IgD-negative memory B cell (primary cell): ENCODE measurements around the gene LRP2BP. TPM values are rescaled to one million over a fixed set of nuclear protein-coding genes. Genes with fewer than 3 reads are reported as not detected.
"Not testable (repeated sequence)": the region's sequence is repeated elsewhere in the genome, so short reads cannot be mapped to it uniquely, and the experiment has no call there.

Source experiments
- H3K27ac Mint-ChIP-seq, 3 donors: one replicate each; pipeline ENCODE4 v1.8.0; 2020 to 2022; ENCODE audit warnings: mild to moderate bottlenecking in 3 of 3, mixed read lengths in 3 of 3, moderate library complexity in 1 of 3
- H3K27me3 Mint-ChIP-seq: one replicate; pipeline ENCODE4 v1.8.0; 2021; ENCODE audit warnings: mixed read lengths
- H3K36me3 Mint-ChIP-seq: one replicate; pipeline ENCODE4 v1.8.0; 2020; ENCODE audit warnings: mild to moderate bottlenecking, mixed read lengths
- H3K4me1 Mint-ChIP-seq, 3 donors: one replicate each; pipeline ENCODE4 v1.8.0; 2020 to 2022; ENCODE audit warnings: mixed read lengths in 3 of 3, mild to moderate bottlenecking in 1 of 3
- H3K4me3 Mint-ChIP-seq, 4 donors: one replicate each; pipeline ENCODE4 v1.8.0; 2020 to 2022; ENCODE audit warnings: mild to moderate bottlenecking in 4 of 4, mixed read lengths in 4 of 4, moderate library complexity in 3 of 4
- H3K9me3 Mint-ChIP-seq, 3 donors: one replicate each; pipeline ENCODE4 v1.8.0; 2020 to 2021; ENCODE audit warnings: mixed read lengths in 3 of 3, mild to moderate bottlenecking in 1 of 3
- polyA plus RNA-seq: library from polyadenylated mRNA; unstranded; fragments of 300-500 nt; fragmentation: Illumina TruSeq; gene quantifications from one replicate; pipeline ENCODE4 v1.2.3, GENCODE V29; 2021

The LRP2BP gene
- polyA plus RNA-seq, 1 donor from 2014 or later: 0.89 TPM

- H3K9me3 Mint-ChIP-seq: peaks cover 0 to 12% (median 0%) of the 10 kb centered on the region in 3 donors
- no peaks in the 10 kb centered on the region for H3K27me3 Mint-ChIP-seq
- H3K4me1 Mint-ChIP-seq: peaks cover 0 to 4% (median 0%) of the 10 kb centered on the region in 3 donors
- peaks cover 7% of the 10 kb centered on the region for H3K36me3 Mint-ChIP-seq
- no peak overlapping the region for H3K4me3 Mint-ChIP-seq
- peak overlapping the region in 1 of 3 donors; percentile 46 for H3K27ac Mint-ChIP-seq
These were observed 14.2 kb downstream of the LRP2BP start for GRCh38 chr4:185381288-185382196.

GRCh38 chr4:185380320-185380719, 15.4 kb downstream of the LRP2BP start:
- H3K4me3 Mint-ChIP-seq: no peak overlapping the region
- no peak overlapping the region for H3K27ac Mint-ChIP-seq
- peaks cover 0 to 4% (median 0%) of the 10 kb centered on the region in 3 donors for H3K4me1 Mint-ChIP-seq
- H3K9me3 Mint-ChIP-seq: peaks cover 0 to 12% (median 0%) of the 10 kb centered on the region in 3 donors
- H3K27me3 Mint-ChIP-seq: no peaks in the 10 kb centered on the region
- H3K36me3 Mint-ChIP-seq: peaks cover 10% of the 10 kb centered on the region

- H3K4me3 Mint-ChIP-seq: no peak overlapping the region
- no peaks in the 10 kb centered on the region for H3K4me1 Mint-ChIP-seq
- H3K27me3 Mint-ChIP-seq: no peaks in the 10 kb centered on the region
- H3K27ac Mint-ChIP-seq: peak overlapping the region in 1 of 3 donors; percentile 46
- H3K9me3 Mint-ChIP-seq: peaks cover 0 to 12% (median 0%) of the 10 kb centered on the region in 3 donors
- peaks cover 13% of the 10 kb centered on the region for H3K36me3 Mint-ChIP-seq
These were observed 16.1 kb downstream of the LRP2BP start for GRCh38 chr4:185379326-185380295.

GRCh38 chr4:185378264-185378663, 17.5 kb downstream of the LRP2BP start:
- peaks cover 0 to 12% (median 0%) of the 10 kb centered on the region in 3 donors for H3K9me3 Mint-ChIP-seq
- no peaks in the 10 kb centered on the region for H3K4me1 Mint-ChIP-seq
- no peaks in the 10 kb centered on the region for H3K27me3 Mint-ChIP-seq
- no peak overlapping the region for H3K27ac Mint-ChIP-seq
- peaks cover 15% of the 10 kb centered on the region for H3K36me3 Mint-ChIP-seq
- H3K4me3 Mint-ChIP-seq: no peak overlapping the region

DNA sequence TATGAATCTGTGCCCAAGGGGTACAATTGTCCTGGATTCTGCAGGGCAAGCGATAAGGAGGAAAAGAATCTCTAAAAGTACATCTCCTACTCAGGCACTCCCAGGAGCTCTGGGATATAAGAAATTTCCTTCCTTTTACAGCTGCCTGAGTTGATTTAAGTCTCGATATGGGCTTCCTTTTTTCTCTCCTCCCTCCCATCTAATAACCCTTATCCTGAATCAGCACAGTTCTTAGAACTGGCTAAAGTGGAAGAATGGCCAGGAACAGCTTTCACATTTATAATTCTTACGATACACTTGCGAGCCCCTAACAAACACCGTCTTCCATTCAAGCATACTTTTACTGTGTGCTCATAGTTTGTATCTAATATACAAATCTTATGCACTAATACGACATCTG, 21.2 kb downstream of the LRP2BP start:
- Mint-ChIP-seq H3K27ac (no peak overlapping the region), H3K9me3 (no peaks in the 10 kb centered on the region), H3K27me3 (no peaks in the 10 kb centered on the region), H3K36me3 (peaks cover 20% of the 10 kb centered on the region), H3K4me1 (no peaks in the 10 kb centered on the region), H3K4me3 (peak overlapping the region in 1 of 4 donors; percentile 45)

GRCh38 chr4:185374027-185374426, 21.7 kb downstream of the LRP2BP start:
- Mint-ChIP-seq H3K4me3 (no peak overlapping the region), H3K4me1 (no peaks in the 10 kb centered on the region), H3K36me3 (peaks cover 20% of the 10 kb centered on the region), H3K27me3 (no peaks in the 10 kb centered on the region), H3K27ac (no peak overlapping the region), H3K9me3 (no peaks in the 10 kb centered on the region)

GRCh38 chr4:185371702-185372101, 24.0 kb downstream of the LRP2BP start:
- Mint-ChIP-seq H3K4me1 (peaks cover 0 to 2% (median 0%) of the 10 kb centered on the region in 3 donors), H3K36me3 (peaks cover 14% of the 10 kb centered on the region), H3K27ac (no peak overlapping the region), H3K4me3 (no peak overlapping the region), H3K27me3 (no peaks in the 10 kb centered on the region), H3K9me3 (no peaks in the 10 kb centered on the region)

GRCh38 chr4:185370268-185370949, 25.3 kb downstream of the LRP2BP start:
- Mint-ChIP-seq H3K9me3 (no peaks in the 10 kb centered on the region), H3K4me1 (peaks cover 0 to 2% (median 0%) of the 10 kb centered on the region in 3 donors), H3K36me3 (peaks cover 10% of the 10 kb centered on the region), H3K27ac (peak overlapping the region in 1 of 3 donors; percentile 18), H3K27me3 (no peaks in the 10 kb centered on the region), H3K4me3 (no peak overlapping the region)

DNA sequence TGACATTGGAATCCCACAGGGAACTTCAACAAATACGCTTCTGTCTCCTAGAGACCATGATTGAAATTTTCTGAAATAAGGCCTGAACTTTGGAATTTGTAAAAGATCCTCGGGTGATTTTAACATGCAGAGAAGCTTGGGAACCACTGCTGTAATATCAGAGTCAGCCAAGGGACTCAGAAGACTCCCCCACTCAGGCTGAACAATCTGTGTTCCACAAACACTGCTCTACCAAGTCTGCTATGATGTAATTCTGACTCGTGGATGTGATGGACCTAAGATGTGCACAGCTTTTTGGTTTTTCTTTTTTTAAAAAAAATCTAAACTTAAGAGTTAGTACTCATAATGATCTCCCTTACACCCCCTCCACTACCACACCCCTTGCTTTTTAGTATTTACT, 26.0 kb downstream of the LRP2BP start:
- Mint-ChIP-seq H3K4me3 (no peak overlapping the region), H3K4me1 (peaks cover 0 to 2% (median 0%) of the 10 kb centered on the region in 3 donors), H3K27me3 (no peaks in the 10 kb centered on the region), H3K36me3 (peaks cover 10% of the 10 kb centered on the region), H3K9me3 (no peaks in the 10 kb centered on the region), H3K27ac (no peak overlapping the region)

- H3K36me3 Mint-ChIP-seq: peaks cover 4% of the 10 kb centered on the region
- no peak overlapping the region for H3K27ac Mint-ChIP-seq
- H3K9me3 Mint-ChIP-seq: no peaks in the 10 kb centered on the region
- no peak overlapping the region for H3K4me3 Mint-ChIP-seq
- H3K27me3 Mint-ChIP-seq: no peaks in the 10 kb centered on the region
- H3K4me1 Mint-ChIP-seq: peaks cover 0 to 2% (median 0%) of the 10 kb centered on the region in 3 donors
These were observed 30.8 kb downstream of the LRP2BP start for GRCh38 chr4:185364886-185365285.

GRCh38 chr4:185363251-185363650, 32.5 kb downstream of the LRP2BP start:
- peaks cover 4% of the 10 kb centered on the region for H3K36me3 Mint-ChIP-seq
- no peaks in the 10 kb centered on the region for H3K9me3 Mint-ChIP-seq

DNA sequence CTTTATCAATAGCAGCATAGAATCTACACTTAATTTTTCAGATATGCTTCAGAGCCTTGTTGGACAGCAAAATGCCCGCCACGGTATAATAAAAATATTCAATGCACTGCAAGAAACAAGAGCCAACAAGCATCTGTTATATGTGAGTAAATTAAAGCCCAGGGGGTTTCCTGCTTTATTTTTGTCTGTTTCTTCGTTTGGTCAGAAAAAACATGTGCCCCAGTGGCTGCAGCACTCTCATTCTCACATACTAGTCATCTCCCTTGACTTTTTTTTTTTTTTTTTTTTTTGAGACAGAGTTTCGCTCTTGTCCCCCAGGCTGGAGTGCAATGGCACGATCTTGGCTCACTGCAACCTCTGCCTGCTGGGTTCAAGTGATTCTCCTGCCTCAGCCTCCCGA, 33.2 kb downstream of the LRP2BP start:
- not testable (repeated sequence) for H3K27me3 Mint-ChIP-seq, H3K27ac Mint-ChIP-seq, H3K4me3 Mint-ChIP-seq, H3K36me3 Mint-ChIP-seq, H3K4me1 Mint-ChIP-seq, H3K9me3 Mint-ChIP-seq

More at GRCh38 chr4:185363251-185363650, 32.5 kb downstream of the LRP2BP start:
- Mint-ChIP-seq H3K27me3 (no peaks in the 10 kb centered on the region), H3K4me3 (no peak overlapping the region), H3K4me1 (peaks cover under 1 to 4% (median 2%) of the 10 kb centered on the region in 3 donors), H3K27ac (no peak overlapping the region)

DNA sequence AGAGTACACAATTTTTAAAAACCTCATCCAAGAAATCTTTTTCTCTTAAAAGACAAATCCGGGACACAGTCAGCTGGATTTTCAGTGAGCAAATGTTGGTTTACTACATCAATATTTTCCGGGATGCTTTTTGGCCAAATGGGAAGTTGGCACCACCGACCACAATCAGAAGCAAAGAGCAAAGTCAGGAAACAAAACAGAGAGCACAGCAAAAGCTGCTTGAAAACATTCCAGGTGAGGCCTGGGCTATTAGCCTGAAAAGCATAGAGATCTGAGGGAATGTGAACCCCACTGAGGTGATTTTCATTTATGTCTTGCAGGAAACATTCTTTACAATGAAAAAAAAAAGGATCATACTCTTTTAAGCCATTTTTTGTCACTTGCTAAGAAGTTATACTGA, 33.9 kb downstream of the LRP2BP start:
- peaks cover 0 to 10% (median 2%) of the 10 kb centered on the region in 3 donors for H3K4me1 Mint-ChIP-seq
- H3K4me3 Mint-ChIP-seq: no peak overlapping the region
- no peaks in the 10 kb centered on the region for H3K9me3 Mint-ChIP-seq
- H3K27ac Mint-ChIP-seq: no peak overlapping the region
- no peaks in the 10 kb centered on the region for H3K27me3 Mint-ChIP-seq
- H3K36me3 Mint-ChIP-seq: peaks cover 6% of the 10 kb centered on the region

- Mint-ChIP-seq H3K4me3 (no peak overlapping the region), H3K9me3 (no peaks in the 10 kb centered on the region), H3K4me1 (peaks cover 0 to 10% (median 2%) of the 10 kb centered on the region in 3 donors), H3K27me3 (no peaks in the 10 kb centered on the region), H3K36me3 (peaks cover 4% of the 10 kb centered on the region), H3K27ac (peak overlapping the region in 1 of 3 donors; percentile 14)
These were observed 35.8 kb downstream of the LRP2BP start for GRCh38 chr4:185359767-185360446.
